Thyroid gland (tissue), 4 donors: Measurements from ENCODE around the gene REXO2. TPM values are rescaled to one million over a fixed set of nuclear protein-coding genes. Genes with fewer than 3 reads are reported as not detected.

Experiments
- DNase-seq, 2 donors: peaks; one replicate each; pipeline ENCODE4 v3.0.0-alpha.2; 2019
- H3K27ac ChIP-seq, 3 donors: fragments of 200-600 bp; sonication (generic); 1 replicate in 2 of 3; 2 replicates in 1 of 3; pipeline ENCODE4 v1.5.1; 2016 to 2019; ENCODE audit warnings: mild to moderate bottlenecking in 1 of 3, moderate library complexity in 1 of 3
- H3K27me3 ChIP-seq: fragments of 200-600 bp; sonication (generic); one replicate; pipeline ENCODE4 v1.5.1; 2019
- H3K36me3 ChIP-seq, 2 donors: fragments of 200-600 bp; sonication (generic); one replicate each; pipeline ENCODE4 v1.5.1; 2016 to 2019
- H3K4me1 ChIP-seq, 2 donors: fragments of 200-600 bp; sonication (generic); one replicate each; pipeline ENCODE4 v1.5.1; 2017 to 2019
- H3K4me3 ChIP-seq, 3 donors: fragments of 200-600 bp; sonication (generic); replicated peaks in 1 of 3; 1 replicate in 2 of 3; 2 replicates in 1 of 3; pipeline ENCODE4 v1.5.1; 2016; ENCODE audit warnings: mild to moderate bottlenecking in 1 of 3
- H3K9me3 ChIP-seq: fragments of 200-600 bp; sonication (generic); one replicate; pipeline ENCODE4 v1.5.1; 2017
- POLR2A ChIP-seq, 2 donors: fragments of 450-650 bp; IDR thresholded peaks; one replicate each; pipeline ENCODE4 v1.6.1; 2017; ENCODE audit warnings: antibody characterized with exemption in 2 of 2, mild to moderate bottlenecking in 2 of 2, moderate library complexity in 1 of 2
- WGBS, 2 donors: methylation state at CpG; one replicate each; pipeline ENCODE4 v1.1.5; 2017; 5-methylcytosine and 5-hydroxymethylcytosine counted together
- intact Hi-C: fragments of 100-400 bp; cut with DNase I; formaldehyde crosslinking; loops from one replicate; pipeline ENCODE4 v1.15.1; 2023
- total RNA-seq, 4 donors: library from RNA; depleted of rRNA; stranded (reverse); fragments of >200 nt; gene quantifications; one replicate each; pipeline ENCODE4 v1.2.3, GENCODE V29; 2016
- TF ChIP-seq, protein P1 (sequence below), 6 experiments: fragments of 200-600 bp in 3 of 6; fragments of 450-650 bp in 3 of 6; sonication (generic) in 3 of 6; IDR thresholded peaks; one replicate each; pipeline ENCODE4 v1.5.1; 2016 to 2019; ENCODE audit warnings: antibody characterized with exemption in 6 of 6, mild to moderate bottlenecking in 2 of 6, inconsistent platforms in 1 of 6, moderate library complexity in 1 of 6

Gene REXO2
- total RNA-seq, 4 donors from 2014 or later: 49.0 to 105 (median 63.0) TPM

DNA sequence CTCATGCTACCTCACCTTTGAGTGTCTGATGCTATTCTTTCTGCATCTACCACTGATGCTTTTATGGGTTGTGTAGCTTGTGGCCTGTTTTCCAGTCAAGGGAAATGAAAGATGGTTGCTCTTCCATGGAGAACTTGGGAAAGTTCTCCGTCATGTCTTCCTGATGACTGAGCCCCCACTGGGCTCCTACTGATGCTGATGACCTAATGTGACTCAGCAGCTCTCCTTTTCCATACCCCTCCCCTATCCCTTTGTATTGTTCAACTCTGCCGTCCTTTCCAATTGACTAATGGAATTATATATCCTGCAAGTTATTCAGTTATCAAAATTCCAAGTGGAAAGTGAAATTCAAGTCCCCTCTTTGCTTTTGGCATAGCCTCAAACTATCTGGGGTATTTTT lies 44.7 kb downstream of the REXO2 start:
- no peak for DNase-seq
- no peak overlapping the region for H3K4me3 ChIP-seq
- H3K4me1 ChIP-seq: no peaks in the 10 kb centered on the region
- no peaks in the 10 kb centered on the region for H3K27me3 ChIP-seq
- intact Hi-C loops: no loop called here
- H3K27ac ChIP-seq: no peak overlapping the region
- TF ChIP-seq POLR2A (IDR thresholded peaks at IDR 0.05): no peak
- TF ChIP-seq, protein P1, sequence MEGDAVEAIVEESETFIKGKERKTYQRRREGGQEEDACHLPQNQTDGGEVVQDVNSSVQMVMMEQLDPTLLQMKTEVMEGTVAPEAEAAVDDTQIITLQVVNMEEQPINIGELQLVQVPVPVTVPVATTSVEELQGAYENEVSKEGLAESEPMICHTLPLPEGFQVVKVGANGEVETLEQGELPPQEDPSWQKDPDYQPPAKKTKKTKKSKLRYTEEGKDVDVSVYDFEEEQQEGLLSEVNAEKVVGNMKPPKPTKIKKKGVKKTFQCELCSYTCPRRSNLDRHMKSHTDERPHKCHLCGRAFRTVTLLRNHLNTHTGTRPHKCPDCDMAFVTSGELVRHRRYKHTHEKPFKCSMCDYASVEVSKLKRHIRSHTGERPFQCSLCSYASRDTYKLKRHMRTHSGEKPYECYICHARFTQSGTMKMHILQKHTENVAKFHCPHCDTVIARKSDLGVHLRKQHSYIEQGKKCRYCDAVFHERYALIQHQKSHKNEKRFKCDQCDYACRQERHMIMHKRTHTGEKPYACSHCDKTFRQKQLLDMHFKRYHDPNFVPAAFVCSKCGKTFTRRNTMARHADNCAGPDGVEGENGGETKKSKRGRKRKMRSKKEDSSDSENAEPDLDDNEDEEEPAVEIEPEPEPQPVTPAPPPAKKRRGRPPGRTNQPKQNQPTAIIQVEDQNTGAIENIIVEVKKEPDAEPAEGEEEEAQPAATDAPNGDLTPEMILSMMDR (IDR thresholded peaks at IDR 0.05): no peak
- no peaks in the 10 kb centered on the region for H3K36me3 ChIP-seq
- no peaks in the 10 kb centered on the region for H3K9me3 ChIP-seq
- 78 to 91% methylated on average over 2 of the region's 2 CpGs for WGBS, 2 donors

DNA sequence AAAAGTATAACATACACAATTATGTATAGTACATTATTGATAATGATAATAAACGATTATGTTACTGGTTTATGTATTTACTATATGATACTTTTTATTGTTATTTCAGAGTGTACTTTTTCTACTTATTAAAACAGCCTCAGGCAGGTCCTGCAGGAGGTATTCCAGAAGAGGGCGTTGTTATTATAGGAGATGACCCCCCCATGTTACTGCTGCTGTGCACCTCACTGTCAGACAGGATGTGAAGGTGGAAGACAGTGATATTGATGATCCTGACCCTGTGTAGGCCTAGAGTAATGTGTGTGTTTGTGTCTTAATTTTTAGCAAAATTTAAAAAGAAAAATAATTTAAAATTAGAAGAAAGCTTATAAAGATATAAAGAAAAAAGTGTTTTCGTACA lies 57.6 kb downstream of the REXO2 start:
- DNase-seq: no peak
- no peak for TF ChIP-seq POLR2A (IDR thresholded peaks at IDR 0.05)
- TF ChIP-seq, protein P1 (IDR thresholded peaks at IDR 0.05): no peak
- H3K4me1 ChIP-seq: no peaks in the 10 kb centered on the region
- no peaks in the 10 kb centered on the region for H3K27me3 ChIP-seq
- no peaks in the 10 kb centered on the region for H3K9me3 ChIP-seq
- intact Hi-C loops: no loop called here
- no peak overlapping the region for H3K4me3 ChIP-seq
- no peak overlapping the region for H3K27ac ChIP-seq
- no peaks in the 10 kb centered on the region for H3K36me3 ChIP-seq
- 85 to 86% methylated on average over 3 of the region's 3 CpGs for WGBS, 2 donors

DNA sequence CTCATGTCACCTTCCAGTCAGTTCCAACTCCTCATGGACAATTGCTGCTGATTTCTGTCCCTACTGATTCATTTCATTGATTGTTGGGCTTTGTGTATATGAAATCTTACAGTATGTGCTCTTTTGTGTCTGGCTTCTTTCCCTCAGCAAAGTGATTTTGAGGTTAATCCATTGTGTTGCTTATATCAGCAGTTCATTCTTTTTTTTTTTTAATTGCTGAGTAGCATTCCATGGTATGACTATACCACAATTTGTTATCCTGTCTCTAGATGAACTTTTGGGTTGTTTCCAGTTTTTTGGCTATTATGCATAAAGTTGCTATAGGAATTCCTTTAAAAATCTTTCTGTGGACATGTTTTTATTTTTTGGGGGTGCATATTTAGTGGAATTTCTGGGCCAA lies 60.5 kb downstream of the REXO2 start:
- H3K27me3 ChIP-seq: no peaks in the 10 kb centered on the region
- H3K36me3 ChIP-seq: no peaks in the 10 kb centered on the region
- DNase-seq: no peak
- H3K4me3 ChIP-seq: no peak overlapping the region
- intact Hi-C loops: no loop called here
- no peaks in the 10 kb centered on the region for H3K9me3 ChIP-seq
- TF ChIP-seq, protein P1 (IDR thresholded peaks at IDR 0.05): no peak
- no peak for TF ChIP-seq POLR2A (IDR thresholded peaks at IDR 0.05)
- H3K27ac ChIP-seq: no peak overlapping the region
- no peaks in the 10 kb centered on the region for H3K4me1 ChIP-seq

Other genes starting within 250 kb of the REXO2 start
- gene NNMT, start 143.1 kb upstream of the REXO2 start, total RNA-seq: 100 to 1,000 TPM in 3 of 4 donors, 10 to 100 TPM in 1; 78.1 to 459 (median 185) TPM
- gene C11orf71, start 39.0 kb upstream of the REXO2 start, total RNA-seq: 10 to 100 TPM; 13.6 to 19.7 (median 16.2) TPM
- 10 to 100 TPM; 20.8 to 30.1 (median 23.7) TPM for gene RBM7, start 38.8 kb upstream of the REXO2 start, total RNA-seq
- gene NXPE1, start 120.4 kb downstream of the REXO2 start, total RNA-seq: not detected
- not detected for gene NXPE4, start 156.3 kb downstream of the REXO2 start, total RNA-seq
- not detected for gene NXPE2, start 239.1 kb downstream of the REXO2 start, total RNA-seq